ENCODE measurements around the gene C9orf43. TPM values are rescaled to one million over a fixed set of nuclear protein-coding genes. Genes with fewer than 3 reads are reported as not detected.
"Not testable (repeated sequence)": the region's sequence is repeated elsewhere in the genome, so short reads cannot be mapped to it uniquely, and the experiment has no call there.

C9orf43 gene
- total RNA-seq, 6 experiments from 2014 or later: 0.27 to 0.73 (median 0.38) TPM

DNA sequence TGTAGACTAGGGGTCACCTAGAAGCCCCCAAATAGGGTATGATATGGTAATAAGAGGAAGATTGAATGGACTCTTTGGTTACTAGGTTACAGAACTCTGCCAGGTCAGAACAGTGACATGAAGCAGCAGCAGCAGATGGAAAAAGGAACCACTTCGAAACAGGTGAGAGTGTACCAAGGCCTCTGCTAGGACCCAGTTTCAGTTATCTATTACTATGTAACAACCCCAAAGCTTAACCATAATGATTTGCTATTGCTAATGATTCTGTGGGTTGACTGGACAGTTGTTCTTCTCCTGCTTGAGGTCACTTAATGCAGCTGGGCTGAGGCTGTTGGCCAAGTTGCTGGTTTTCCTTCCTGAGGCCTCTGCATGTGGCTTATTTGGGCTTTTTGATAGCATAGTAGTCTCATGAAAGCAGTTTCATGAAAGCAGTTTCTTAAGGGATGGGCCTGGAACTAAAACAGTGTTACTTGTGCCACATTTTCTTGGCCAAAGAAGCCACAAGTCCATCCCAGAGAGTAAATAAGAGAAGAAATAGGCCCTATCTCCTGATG lies 17.6 kb downstream of the C9orf43 start:
- Mint-ChIP-seq H3K27ac (no peak overlapping the region), H3K4me3 (no peak overlapping the region), H3K9me3 (no peaks in the 10 kb centered on the region), H3K4me1 (ENCODE audit: low read depth) (no peaks in the 10 kb centered on the region), H3K27me3 (ENCODE audit: insufficient read depth) (peaks cover 37% of the 10 kb centered on the region), H3K36me3 (ENCODE audit: low read depth) (no peaks in the 10 kb centered on the region)
- TF ChIP-seq CTCF (IDR thresholded peaks at IDR 0.05): no peak
- no peak for DNase-seq

DNA sequence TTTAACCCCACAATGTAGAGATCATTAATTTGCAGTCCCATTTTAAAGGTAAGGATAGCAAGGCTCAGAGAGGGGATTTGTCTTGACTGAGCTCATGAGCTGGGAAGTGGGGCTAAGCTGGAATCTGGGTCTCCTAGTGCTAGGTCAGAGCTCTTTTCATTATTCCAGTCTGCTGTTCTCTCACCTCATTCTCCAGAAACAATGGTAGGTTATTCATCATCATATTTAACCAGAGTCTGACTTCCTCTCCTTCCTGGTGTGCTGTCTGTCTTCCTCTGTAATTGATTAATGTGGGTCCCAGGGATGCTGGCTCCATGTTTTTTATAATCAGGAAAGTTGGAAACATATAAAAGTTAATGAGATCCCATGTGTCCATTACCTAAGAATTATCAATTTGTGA lies 20.6 kb downstream of the C9orf43 start:
- Mint-ChIP-seq H3K27ac (no peak overlapping the region), H3K4me3 (no peak overlapping the region), H3K27me3 (ENCODE audit: insufficient read depth) (peaks cover 38% of the 10 kb centered on the region), H3K9me3 (no peaks in the 10 kb centered on the region), H3K4me1 (ENCODE audit: low read depth) (peaks cover under 1% of the 10 kb centered on the region), H3K36me3 (ENCODE audit: low read depth) (no peaks in the 10 kb centered on the region)
- no peak for DNase-seq
- TF ChIP-seq CTCF (IDR thresholded peaks at IDR 0.05): no peak

GRCh38 chr9:113436728-113437515 lies 26.4 kb downstream of the C9orf43 start:
- peak; percentile 16; the same call in 1 of the 2 replicates for TF ChIP-seq CTCF (IDR thresholded peaks at IDR 0.05)
- Mint-ChIP-seq H3K4me1 (ENCODE audit: low read depth) (peaks cover 12% of the 10 kb centered on the region), H3K9me3 (no peaks in the 10 kb centered on the region), H3K27me3 (ENCODE audit: insufficient read depth) (peaks cover 27% of the 10 kb centered on the region), H3K27ac (no peak overlapping the region; the same call in 1 of the 2 replicates), H3K4me3 (no peak overlapping the region), H3K36me3 (ENCODE audit: low read depth) (no peaks in the 10 kb centered on the region)
- peak; percentile 22 for DNase-seq

DNA sequence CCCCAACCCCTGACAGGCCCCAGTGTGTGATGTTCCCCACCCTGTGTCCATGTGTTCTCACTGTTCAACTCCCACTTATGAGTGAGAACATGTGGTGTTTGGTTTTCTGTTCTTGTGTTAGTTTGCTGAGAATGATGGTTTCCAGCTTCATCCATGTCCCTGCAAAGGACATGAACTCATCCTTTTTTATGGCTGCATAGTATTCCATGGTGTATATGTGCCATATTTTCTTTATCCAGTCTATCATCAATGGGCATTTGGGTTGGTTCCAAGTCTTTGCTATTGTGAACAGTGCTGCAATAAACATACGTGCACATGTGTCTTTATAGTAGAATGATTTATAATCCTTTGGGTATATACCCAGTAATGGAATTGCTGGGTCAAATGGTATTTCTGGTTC lies 27.2 kb downstream of the C9orf43 start:
- Mint-ChIP-seq H3K27me3 (ENCODE audit: insufficient read depth) (peaks cover 25% of the 10 kb centered on the region), H3K4me1 (ENCODE audit: low read depth) (peaks cover 12% of the 10 kb centered on the region)
- H3K9me3 Mint-ChIP-seq; H3K4me3 Mint-ChIP-seq; H3K27ac Mint-ChIP-seq; H3K36me3 Mint-ChIP-seq (ENCODE audit: low read depth); DNase-seq: not testable (repeated sequence)

DNA sequence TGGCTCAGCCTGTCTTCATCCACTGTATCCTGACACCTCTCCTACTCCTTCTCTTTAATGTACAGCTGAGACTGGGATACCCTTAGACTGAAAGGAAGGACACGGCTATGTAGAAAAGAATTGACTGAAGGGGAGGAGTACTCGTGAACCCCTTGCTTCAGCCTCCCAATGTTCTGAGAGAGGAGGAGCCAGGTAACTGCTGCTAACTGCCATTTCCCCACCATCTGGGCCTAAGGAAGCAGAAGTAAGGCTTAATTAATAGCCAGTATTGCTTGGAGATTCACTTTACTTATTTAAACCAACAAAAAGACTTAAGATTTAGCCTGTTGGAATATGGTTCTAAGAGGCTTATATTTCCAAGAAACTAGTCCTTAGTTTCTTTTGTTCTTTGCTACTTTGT lies 34.2 kb downstream of the C9orf43 start:
- no peak for TF ChIP-seq CTCF (IDR thresholded peaks at IDR 0.05)
- Mint-ChIP-seq H3K27me3 (ENCODE audit: insufficient read depth) (no peaks in the 10 kb centered on the region; the same call in none of the 2 replicates), H3K9me3 (no peaks in the 10 kb centered on the region), H3K4me1 (ENCODE audit: low read depth) (no peaks in the 10 kb centered on the region), H3K36me3 (ENCODE audit: low read depth) (no peaks in the 10 kb centered on the region), H3K4me3 (no peak overlapping the region), H3K27ac (no peak overlapping the region)
- no peak for DNase-seq

DNA sequence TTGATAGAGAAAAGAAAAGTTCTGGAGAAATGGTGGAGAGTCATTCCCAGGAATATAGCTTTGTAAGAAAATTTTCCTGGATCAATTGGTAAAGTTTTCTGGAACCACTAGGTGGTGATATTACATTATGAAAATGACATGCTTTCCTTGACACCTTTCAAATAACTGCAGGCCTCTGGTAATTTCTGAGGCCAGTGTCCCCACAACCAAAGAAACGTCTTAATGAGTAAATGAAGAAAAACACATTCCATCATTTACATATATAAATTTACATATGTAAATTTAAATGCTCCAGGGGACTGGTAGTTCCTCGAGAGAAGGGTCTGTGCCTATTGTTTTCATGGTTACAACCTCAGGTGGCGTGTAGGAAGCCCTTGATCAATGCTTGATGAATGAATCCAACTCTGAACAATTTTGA lies 35.8 kb downstream of the C9orf43 start:
- peak; percentile 90 for TF ChIP-seq CTCF (IDR thresholded peaks at IDR 0.05)
- H3K36me3 Mint-ChIP-seq (ENCODE audit: low read depth): no peaks in the 10 kb centered on the region
- no peaks in the 10 kb centered on the region for H3K4me1 Mint-ChIP-seq (ENCODE audit: low read depth)
- H3K27me3 Mint-ChIP-seq (ENCODE audit: insufficient read depth): no peaks in the 10 kb centered on the region; the same call in none of the 2 replicates
- H3K4me3 Mint-ChIP-seq: no peak overlapping the region
- peak; percentile 44 for DNase-seq
- no peaks in the 10 kb centered on the region for H3K9me3 Mint-ChIP-seq
- no peak overlapping the region for H3K27ac Mint-ChIP-seq
